ENCODE measurements around the gene ADH1C.
"Not testable (repeated sequence)": the region's sequence is repeated elsewhere in the genome, so short reads cannot be mapped to it uniquely, and the experiment has no call there.

ADH1C gene

DNA sequence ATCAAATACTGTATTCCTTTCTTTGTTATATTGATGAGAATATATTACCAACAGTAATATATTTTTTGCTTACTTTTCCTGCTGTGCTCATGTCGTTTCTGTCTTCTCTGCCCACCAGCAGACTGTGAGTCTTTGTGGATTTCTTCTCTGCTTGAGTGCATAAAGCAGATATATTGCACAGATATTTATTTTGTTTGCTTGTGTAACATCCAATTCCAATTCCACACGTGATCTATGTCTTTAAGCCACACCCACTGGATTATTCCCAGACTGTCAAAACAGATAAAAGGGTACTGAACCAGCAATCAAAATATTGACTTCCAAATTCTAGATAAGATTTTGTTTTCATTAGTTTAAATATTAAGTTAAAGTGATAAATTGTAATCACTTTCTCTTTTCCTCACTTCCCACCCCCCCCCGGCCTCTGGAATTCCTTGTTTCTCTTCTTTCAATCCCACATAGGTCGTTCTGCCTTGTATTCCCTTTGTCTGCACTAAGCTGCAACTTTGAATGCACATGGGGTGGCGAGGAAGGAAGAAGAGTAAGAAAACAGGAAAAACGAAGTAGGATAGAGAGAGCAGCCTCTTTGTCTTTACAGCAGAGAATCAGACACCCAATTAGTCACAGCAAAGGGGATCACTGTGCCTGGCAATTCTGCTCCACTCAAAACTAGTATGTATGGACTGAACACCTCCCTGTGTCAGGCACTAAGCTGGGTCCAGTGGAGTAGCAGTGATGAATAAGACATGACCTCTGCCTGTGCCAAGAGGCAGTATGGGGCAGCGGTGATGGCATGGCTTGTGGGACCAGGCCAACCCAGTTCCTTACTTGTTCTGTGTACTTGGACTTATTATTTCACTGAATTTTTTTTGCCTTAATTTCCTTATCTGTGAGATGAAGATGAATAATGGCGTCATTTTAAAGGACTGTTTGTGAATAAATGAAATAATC is 31.0 kb downstream of the ADH1C start, which contains the start of gene ADH1B:
Gene ADH1B, minus strand, starts transcription at position 161 of the 951 bp plus-strand sequence. Its CDS starts 70 bp downstream, at position 91.
- H3K79me2 ChIP-seq (ENCODE audit: insufficient read depth, low read length), result no peaks in the 10 kb centered on the region
- no peaks in the 10 kb centered on the region for H3K4me1 ChIP-seq (ENCODE audit: insufficient read depth, low read length, severe bottlenecking)
- no peak within 1 kb of the TSS for H3K27ac ChIP-seq (ENCODE audit: low read depth, low read length, poor library complexity, severe bottlenecking)
- no peaks in the 10 kb centered on the region for H3F3A ChIP-seq (ENCODE audit: insufficient read depth, low read length)
- no peak within 1 kb of the TSS for H3K4me3 ChIP-seq (ENCODE audit: low read depth, low read length, poor library complexity, severe bottlenecking)
- H3K27me3 ChIP-seq (ENCODE audit: insufficient read depth, low read length), result no peaks in the 10 kb centered on the region
- no peak within 1 kb of the TSS for H3K4me2 ChIP-seq (ENCODE audit: low read length)
- no peaks in the 10 kb centered on the region for H3K9me3 ChIP-seq (ENCODE audit: low read length)
- H4K20me1 ChIP-seq (ENCODE audit: insufficient read depth, low read length), result no peaks in the 10 kb centered on the region
- H3K9ac ChIP-seq (ENCODE audit: low read length), result no peak within 1 kb of the TSS
- TF ChIP-seq EZH2 (IDR thresholded peaks at IDR 0.05; ENCODE audit: borderline replicate concordance, low read length), result no peak
- TF ChIP-seq, protein P1, sequence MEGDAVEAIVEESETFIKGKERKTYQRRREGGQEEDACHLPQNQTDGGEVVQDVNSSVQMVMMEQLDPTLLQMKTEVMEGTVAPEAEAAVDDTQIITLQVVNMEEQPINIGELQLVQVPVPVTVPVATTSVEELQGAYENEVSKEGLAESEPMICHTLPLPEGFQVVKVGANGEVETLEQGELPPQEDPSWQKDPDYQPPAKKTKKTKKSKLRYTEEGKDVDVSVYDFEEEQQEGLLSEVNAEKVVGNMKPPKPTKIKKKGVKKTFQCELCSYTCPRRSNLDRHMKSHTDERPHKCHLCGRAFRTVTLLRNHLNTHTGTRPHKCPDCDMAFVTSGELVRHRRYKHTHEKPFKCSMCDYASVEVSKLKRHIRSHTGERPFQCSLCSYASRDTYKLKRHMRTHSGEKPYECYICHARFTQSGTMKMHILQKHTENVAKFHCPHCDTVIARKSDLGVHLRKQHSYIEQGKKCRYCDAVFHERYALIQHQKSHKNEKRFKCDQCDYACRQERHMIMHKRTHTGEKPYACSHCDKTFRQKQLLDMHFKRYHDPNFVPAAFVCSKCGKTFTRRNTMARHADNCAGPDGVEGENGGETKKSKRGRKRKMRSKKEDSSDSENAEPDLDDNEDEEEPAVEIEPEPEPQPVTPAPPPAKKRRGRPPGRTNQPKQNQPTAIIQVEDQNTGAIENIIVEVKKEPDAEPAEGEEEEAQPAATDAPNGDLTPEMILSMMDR (IDR thresholded peaks at IDR 0.05; ENCODE audit: low read length), result no peak
- H3K9me2 ChIP-seq (ENCODE audit: low read depth, low read length), result no peaks in the 10 kb centered on the region
- no peak within 1 kb of the TSS for H2AFZ ChIP-seq (ENCODE audit: low read length)
- H3K36me3 ChIP-seq (ENCODE audit: insufficient read depth, low read length), result no peaks in the 10 kb centered on the region

DNA sequence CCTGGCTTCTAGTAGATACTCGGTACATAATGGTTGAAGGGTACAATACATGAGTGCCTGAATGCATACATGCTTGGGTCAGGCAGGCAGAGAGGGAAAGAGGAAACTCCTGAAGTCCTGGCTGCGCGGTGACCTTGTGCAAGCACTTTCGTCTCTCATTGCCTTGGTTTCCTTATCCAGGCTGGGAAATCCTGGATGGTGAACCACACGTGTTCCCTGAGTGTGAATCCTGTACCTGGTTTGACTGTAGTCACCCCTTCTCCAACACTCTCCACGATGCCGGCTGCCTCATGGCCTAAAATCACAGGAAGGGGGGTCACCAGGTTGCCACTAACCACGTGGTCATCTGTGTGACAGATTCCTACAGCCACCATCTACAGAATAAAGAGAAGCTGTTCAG is 34.7 kb downstream of the ADH1C start:
- not testable (repeated sequence) for H2AFZ ChIP-seq (ENCODE audit: low read length); H4K20me1 ChIP-seq (ENCODE audit: insufficient read depth, low read length); H3K27me3 ChIP-seq (ENCODE audit: insufficient read depth, low read length); H3K9ac ChIP-seq (ENCODE audit: low read length); H3K9me3 ChIP-seq (ENCODE audit: low read length); H3F3A ChIP-seq (ENCODE audit: insufficient read depth, low read length); H3K79me2 ChIP-seq (ENCODE audit: insufficient read depth, low read length); H3K4me3 ChIP-seq (ENCODE audit: low read depth, low read length, poor library complexity, severe bottlenecking); H3K4me2 ChIP-seq (ENCODE audit: low read length); H3K27ac ChIP-seq (ENCODE audit: low read depth, low read length, poor library complexity, severe bottlenecking); H3K4me1 ChIP-seq (ENCODE audit: insufficient read depth, low read length, severe bottlenecking); H3K9me2 ChIP-seq (ENCODE audit: low read depth, low read length); H3K36me3 ChIP-seq (ENCODE audit: insufficient read depth, low read length)

DNA sequence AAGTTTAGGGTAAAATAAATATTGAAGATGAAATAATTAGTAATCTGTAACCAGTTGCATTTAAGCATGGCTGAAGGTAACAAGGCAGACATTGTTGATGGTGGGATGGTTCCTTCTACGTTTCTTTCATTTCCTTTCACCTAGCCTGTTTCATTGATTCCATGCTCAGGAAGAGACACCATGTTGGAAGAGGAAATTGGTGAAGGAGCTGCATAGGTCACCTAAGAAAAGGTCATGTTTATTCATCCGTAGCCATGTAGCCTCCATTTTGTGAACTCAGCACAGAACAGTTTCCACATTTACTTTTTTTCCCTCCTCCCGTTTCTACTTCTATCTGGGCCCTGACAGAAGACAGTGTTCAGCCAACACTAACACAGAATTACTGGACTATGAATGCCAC is 35.2 kb downstream of the ADH1C start:
- H3K79me2 ChIP-seq (ENCODE audit: insufficient read depth, low read length), result no peaks in the 10 kb centered on the region
- H3K27ac ChIP-seq (ENCODE audit: low read depth, low read length, poor library complexity, severe bottlenecking), result no peak overlapping the region
- no peak overlapping the region for H3K9ac ChIP-seq (ENCODE audit: low read length)
- no peaks in the 10 kb centered on the region for H3K4me1 ChIP-seq (ENCODE audit: insufficient read depth, low read length, severe bottlenecking)
- no peak overlapping the region for H3K4me2 ChIP-seq (ENCODE audit: low read length)
- no peak overlapping the region for H2AFZ ChIP-seq (ENCODE audit: low read length)
- no peaks in the 10 kb centered on the region for H3K27me3 ChIP-seq (ENCODE audit: insufficient read depth, low read length)
- no peaks in the 10 kb centered on the region for H3K36me3 ChIP-seq (ENCODE audit: insufficient read depth, low read length)
- no peak overlapping the region for H3K4me3 ChIP-seq (ENCODE audit: low read depth, low read length, poor library complexity, severe bottlenecking)
- no peaks in the 10 kb centered on the region for H3F3A ChIP-seq (ENCODE audit: insufficient read depth, low read length)
- TF ChIP-seq, protein P1 (IDR thresholded peaks at IDR 0.05; ENCODE audit: low read length), result no peak
- no peak for TF ChIP-seq EZH2 (IDR thresholded peaks at IDR 0.05; ENCODE audit: borderline replicate concordance, low read length)
- no peaks in the 10 kb centered on the region for H3K9me2 ChIP-seq (ENCODE audit: low read depth, low read length)
- no peaks in the 10 kb centered on the region for H4K20me1 ChIP-seq (ENCODE audit: insufficient read depth, low read length)
- no peaks in the 10 kb centered on the region for H3K9me3 ChIP-seq (ENCODE audit: low read length)

Data from OCI-LY1 (cell line).